Activated B cell treated with CpG ODN at 0.5 μM for 24 hours (primary cell): ENCODE measurements around the gene EIPR1. TPM values are rescaled to one million over a fixed set of nuclear protein-coding genes. Genes with fewer than 3 reads are reported as not detected.
A peak's percentile ranks its signal among the peaks of the same experiment; 100 is the strongest.

Experiments
- ATAC-seq: fragments of 200-7000 bp; cut with Tn5 transposase; one replicate; pipeline ENCODE4 v1.10.0; 2021; ENCODE audit warnings: low read depth, mild to moderate bottlenecking, moderate library complexity
- CTCF ChIA-PET: fragments of 350-600 bp; sonication (Branson Sonifier 250); formaldehyde crosslinking; loops from one replicate; lab custom pipeline; 2021; ENCODE audit warnings: antibody characterized with exemption; lab: Charles Lee
- POLR2A ChIA-PET: fragments of 350-600 bp; sonication (Branson Sonifier 250); formaldehyde crosslinking; loops from one replicate; lab custom pipeline; 2021; ENCODE audit warnings: antibody characterized with exemption; lab: Charles Lee
- DNase-seq: peaks from one replicate; pipeline ENCODE4 v3.0.0; 2022
- H3K27ac Mint-ChIP-seq: one replicate; pipeline ENCODE4 v1.8.0; 2020; ENCODE audit warnings: mixed read lengths
- H3K27me3 Mint-ChIP-seq: one replicate; pipeline ENCODE4 v1.8.0; 2021; ENCODE audit warnings: mixed read lengths
- H3K36me3 Mint-ChIP-seq: one replicate; pipeline ENCODE4 v1.8.0; 2021; ENCODE audit warnings: low read depth, mixed read lengths
- H3K4me1 Mint-ChIP-seq: one replicate; pipeline ENCODE4 v1.8.0; 2021; ENCODE audit warnings: mixed read lengths
- H3K4me3 Mint-ChIP-seq: one replicate; pipeline ENCODE4 v1.8.0; 2020; ENCODE audit warnings: mild to moderate bottlenecking, mixed read lengths
- H3K9me3 Mint-ChIP-seq: one replicate; pipeline ENCODE4 v1.8.0; 2020; ENCODE audit warnings: mixed read lengths
- CTCF ChIP-seq: fragments of 200-600 bp; IDR thresholded peaks from one replicate; pipeline ENCODE4 v1.8.0; 2022; ENCODE audit warnings: antibody characterized with exemption, mild to moderate bottlenecking
- intact Hi-C: fragments of 100-400 bp; cut with micrococcal nuclease; formaldehyde crosslinking; loops from one replicate; pipeline ENCODE4 v1.15.1; 2024
- total RNA-seq: library from RNA; stranded (reverse); gene quantifications from 2 replicates; pipeline ENCODE4 v1.2.3, GENCODE V29; 2022

EIPR1 gene
- total RNA-seq, 1 donor from 2014 or later, result 36.3 TPM

GRCh38 chr2:3143602-3144001 is 234.0 kb downstream of the EIPR1 start:
- DNase-seq (no peak), ATAC-seq (no peak)
- Mint-ChIP-seq H3K4me3 (no peak overlapping the region), H3K27ac (no peak overlapping the region), H3K27me3 (no peaks in the 10 kb centered on the region), H3K9me3 (no peaks in the 10 kb centered on the region), H3K4me1 (peaks cover 11% of the 10 kb centered on the region), H3K36me3 (no peaks in the 10 kb centered on the region)
- TF ChIP-seq CTCF, result no peak
- intact Hi-C loops, result no loop called here
- CTCF ChIA-PET, result no interaction called here
- POLR2A ChIA-PET, result interaction anchor here (0.7 kb wide), 1 partner anchor 738 kb away, joined by 3 read pairs; no protein-coding TSS in a partner anchor

DNA sequence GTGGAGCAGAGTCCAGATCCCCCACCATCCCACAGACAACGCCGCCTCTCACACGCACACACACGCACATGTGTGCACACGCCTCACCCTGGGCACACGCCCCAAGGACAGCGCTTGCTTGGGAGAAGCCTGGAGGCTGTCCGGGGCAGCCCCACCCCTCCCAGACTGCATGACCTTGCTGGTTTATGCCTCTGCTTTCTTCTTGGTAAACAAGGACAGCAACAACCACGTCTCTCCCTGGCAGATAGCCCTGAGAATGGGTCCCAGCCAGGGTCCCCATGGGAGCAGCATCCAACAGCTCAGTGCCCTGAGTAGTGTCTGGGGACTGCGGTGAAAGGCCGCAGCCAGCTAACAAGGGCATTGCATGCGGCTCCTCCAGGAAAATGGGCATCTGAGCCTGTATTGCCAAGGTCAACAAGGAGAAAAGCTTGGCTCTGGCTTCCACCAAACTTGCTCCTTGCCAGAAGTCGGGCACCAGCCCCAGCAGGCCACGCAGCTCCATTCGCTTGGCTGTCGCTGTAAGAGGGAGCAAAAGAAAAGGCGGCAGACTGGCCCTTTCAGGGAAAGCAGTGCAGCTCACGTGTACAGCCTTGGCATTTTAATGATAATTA is 234.6 kb downstream of the EIPR1 start:
- ChIA-PET POLR2A (interaction anchor here (0.7 kb wide), 1 partner anchor 737 kb away, joined by 3 read pairs; no protein-coding TSS in a partner anchor), CTCF (no interaction called here)
- Mint-ChIP-seq H3K36me3 (no peaks in the 10 kb centered on the region), H3K27me3 (no peaks in the 10 kb centered on the region), H3K4me1 (peaks cover 7% of the 10 kb centered on the region), H3K9me3 (no peaks in the 10 kb centered on the region), H3K4me3 (no peak overlapping the region), H3K27ac (no peak overlapping the region)
- no peak for TF ChIP-seq CTCF
- intact Hi-C loops, result no loop called here
- no peak for ATAC-seq
- no peak for DNase-seq

DNA sequence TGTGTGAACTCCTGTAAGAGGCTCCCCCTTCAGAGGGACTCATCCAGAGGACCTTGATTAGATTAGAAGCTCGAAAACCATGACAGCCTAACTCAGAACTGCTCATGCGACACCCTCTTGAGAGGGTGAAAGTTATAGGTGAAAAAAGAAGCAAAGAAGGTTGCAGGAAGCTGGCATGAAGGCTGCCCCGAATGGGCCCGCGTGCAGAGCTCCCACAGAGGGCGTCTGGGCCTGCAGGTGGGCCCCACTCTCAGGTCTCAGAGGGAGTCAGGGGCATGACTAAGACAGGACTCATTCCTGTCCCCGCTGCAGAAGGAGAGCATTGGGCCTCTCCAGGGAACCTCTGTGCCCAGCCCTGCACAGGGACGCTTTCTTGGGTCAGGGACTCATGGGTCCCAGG is 235.4 kb downstream of the EIPR1 start:
- no peaks in the 10 kb centered on the region for H3K36me3 Mint-ChIP-seq
- TF ChIP-seq CTCF, result no peak
- intact Hi-C loops, result no loop called here
- H3K9me3 Mint-ChIP-seq, result no peaks in the 10 kb centered on the region
- DNase-seq (no peak), ATAC-seq (peak; percentile 14)
- POLR2A ChIA-PET, result no interaction called here
- no peak overlapping the region for H3K4me3 Mint-ChIP-seq
- H3K4me1 Mint-ChIP-seq, result peaks cover 7% of the 10 kb centered on the region
- no peaks in the 10 kb centered on the region for H3K27me3 Mint-ChIP-seq
- CTCF ChIA-PET, result no interaction called here
- H3K27ac Mint-ChIP-seq, result no peak overlapping the region

- POLR2A ChIA-PET, result no interaction called here
- H3K27me3 Mint-ChIP-seq, result no peaks in the 10 kb centered on the region
These were observed 235.9 kb downstream of the EIPR1 start for GRCh38 chr2:3141696-3142095.

GRCh38 chr2:3139906-3140305 is 237.7 kb downstream of the EIPR1 start:
- no peaks in the 10 kb centered on the region for H3K9me3 Mint-ChIP-seq
- DNase-seq (no peak), ATAC-seq (no peak)
- TF ChIP-seq CTCF, result no peak
- no peak overlapping the region for H3K4me3 Mint-ChIP-seq
- POLR2A ChIA-PET, result no interaction called here
- CTCF ChIA-PET, result no interaction called here
- intact Hi-C loops, result no loop called here
- no peaks in the 10 kb centered on the region for H3K27me3 Mint-ChIP-seq
- H3K36me3 Mint-ChIP-seq, result no peaks in the 10 kb centered on the region
- peaks cover 3% of the 10 kb centered on the region for H3K4me1 Mint-ChIP-seq
- H3K27ac Mint-ChIP-seq, result no peak overlapping the region

More at GRCh38 chr2:3141696-3142095, 235.9 kb downstream of the EIPR1 start:
- intact Hi-C loops, result no loop called here
- Mint-ChIP-seq H3K4me1 (peaks cover 5% of the 10 kb centered on the region), H3K36me3 (no peaks in the 10 kb centered on the region), H3K9me3 (no peaks in the 10 kb centered on the region), H3K27ac (no peak overlapping the region), H3K4me3 (no peak overlapping the region)
- no peak for TF ChIP-seq CTCF
- DNase-seq (no peak), ATAC-seq (no peak)
- CTCF ChIA-PET, result no interaction called here

Other genes starting within 250 kb of the EIPR1 start
- 95.4 and 104 TPM in 2 replicates for gene TRAPPC12, start 1.9 kb upstream of the EIPR1 start, total RNA-seq
- gene ADI1, start 141.7 kb upstream of the EIPR1 start, total RNA-seq, result 19.2 and 20.5 TPM in 2 replicates
- gene RNASEH1, start 180.5 kb upstream of the EIPR1 start, total RNA-seq, result 27.4 and 28.5 TPM in 2 replicates
- 2,155 and 2,436 TPM in 2 replicates for gene RPS7, start 197.4 kb upstream of the EIPR1 start, total RNA-seq
- gene COLEC11, start 217.3 kb upstream of the EIPR1 start, total RNA-seq, result not detected in 2 replicates